A549 (cell line): ENCODE data around the gene CSTPP1. TPM values are rescaled to one million over a fixed set of nuclear protein-coding genes. Genes with fewer than 3 reads are reported as not detected.
A peak's percentile ranks its signal among the peaks of the same experiment; 100 is the strongest.

Experiments used
- ATAC-seq, 2 experiments: fragments of 200-7000 bp in 1 of 2; fragments of >200 bp in 1 of 2; cut with Nextera tagmentation in 1 of 2; cut with Tn5 transposase in 1 of 2; 3 replicates each; pipeline versions ENCODE4 v1.8.0 to v1.9.1; 2018 to 2020; ENCODE audit warnings: mild to moderate bottlenecking in 1 of 2, moderate library complexity in 1 of 2
- CTCF ChIA-PET: fragments of 300-600 bp; sonication (Branson Sonifier 250); formaldehyde crosslinking; extraction: SDS; loops from one replicate; lab custom pipeline; 2021; ENCODE audit warnings: antibody characterized with exemption, inconsistent platforms; lab: Yijun Ruan, JAX
- POLR2A ChIA-PET: fragments of 350-600 bp; formaldehyde crosslinking; extraction: SDS; loops from one replicate; lab custom pipeline; 2021; ENCODE audit warnings: antibody characterized with exemption, inconsistent platforms; lab: Yijun Ruan, JAX
- DNase-seq, 2 experiments: peaks; one replicate each; pipeline versions ENCODE4 v3.0.0 to v3.0.0-alpha.2; 2011 to 2016; ENCODE audit warnings: low read depth in 1 of 2, low spot score in 1 of 2
- FAIRE-seq: peaks from 2 replicates; lab custom pipeline; 2011; peaks lifted over from hg19 to GRCh38; lab: Jason Lieb, UNC
- H3K27ac ChIP-seq, 2 experiments: fragments of >200 bp; sonication (Bioruptor Twin); formaldehyde crosslinking; 3 replicates each; pipeline ENCODE4 v1.5.1; 2016 to 2017
- H3K4me1 ChIP-seq: fragments of >200 bp; sonication (Bioruptor Twin); formaldehyde crosslinking; 3 replicates; pipeline ENCODE4 v1.6.1; 2016
- H3K4me2 ChIP-seq: fragments of >200 bp; sonication (Bioruptor Twin); formaldehyde crosslinking; 3 replicates; pipeline ENCODE4 v1.6.1; 2016
- H3K4me3 ChIP-seq: fragments of >200 bp; sonication (Bioruptor Twin); formaldehyde crosslinking; 3 replicates; pipeline ENCODE4 v1.5.1; 2016
- H3K9me3 ChIP-seq: fragments of >200 bp; sonication (Bioruptor Twin); formaldehyde crosslinking; 3 replicates; pipeline ENCODE4 v1.6.1; 2016
- CBX8 ChIP-seq: fragments of 200-600 bp; sonication (generic); IDR thresholded peaks from 2 replicates; pipeline ENCODE4 v1.6.1; 2016
- CHD4 ChIP-seq: fragments of 200-600 bp; sonication (generic); IDR thresholded peaks from 2 replicates; pipeline ENCODE4 v1.6.1; 2016; ENCODE audit warnings: antibody characterized with exemption, mild to moderate bottlenecking, borderline replicate concordance
- EHMT2 ChIP-seq: fragments of 200-600 bp; sonication (generic); IDR thresholded peaks from 2 replicates; pipeline ENCODE4 v1.6.1; 2016; ENCODE audit warnings: antibody characterized with exemption, low read depth, mild to moderate bottlenecking, moderate library complexity
- FOSL2 ChIP-seq, 2 experiments: fragments of 450-650 bp in 1 of 2; fragments of >200 bp in 1 of 2; sonication (Bioruptor Twin) in 1 of 2; formaldehyde crosslinking; IDR thresholded peaks; 2 replicates each; pipeline versions ENCODE4 v1.5.0 to v1.6.1; 2016 to 2020; ENCODE audit warnings: mild to moderate bottlenecking in 1 of 2, moderate library complexity in 1 of 2
- FOXS1 ChIP-seq: fragments of 250-450 bp; sonication (Bioruptor Pico); IDR thresholded peaks from 2 replicates; pipeline ENCODE4 v1.5.0; 2020; ENCODE audit warnings: mild to moderate bottlenecking, moderate library complexity
- HEYL ChIP-seq: fragments of 250-450 bp; sonication (Bioruptor Pico); IDR thresholded peaks from 2 replicates; pipeline ENCODE4 v1.8.0; 2021; ENCODE audit warnings: mild to moderate bottlenecking, moderate library complexity
- HOXA7 ChIP-seq: fragments of 250-450 bp; sonication (Bioruptor Pico); IDR thresholded peaks from 2 replicates; pipeline ENCODE4 v1.5.0; 2020; ENCODE audit warnings: mild to moderate bottlenecking, moderate library complexity
- HOXB13 ChIP-seq: fragments of 250-450 bp; sonication (Bioruptor Pico); IDR thresholded peaks from 2 replicates; pipeline ENCODE4 v1.5.0; 2020; ENCODE audit warnings: low read depth, mild to moderate bottlenecking, moderate library complexity
- HOXB5 ChIP-seq: fragments of 250-450 bp; sonication (Bioruptor Pico); IDR thresholded peaks from 2 replicates; pipeline ENCODE4 v1.5.0; 2020; ENCODE audit warnings: mild to moderate bottlenecking, moderate library complexity
- JUN ChIP-seq, 2 experiments: fragments of >200 bp; sonication (Bioruptor Twin); formaldehyde crosslinking; IDR thresholded peaks; 2 replicates in 1 of 2; 3 replicates in 1 of 2; pipeline ENCODE4 v1.6.1; 2016 to 2017
- KDM1A ChIP-seq: fragments of 200-600 bp; sonication (generic); IDR thresholded peaks from 2 replicates; pipeline ENCODE4 v1.6.1; 2016; ENCODE audit warnings: low read depth, mild to moderate bottlenecking
- MAFK ChIP-seq: fragments of 450-650 bp; IDR thresholded peaks from 2 replicates; pipeline ENCODE4 v1.6.1; 2014; ENCODE audit not compliant: partially characterized antibody
- MYC ChIP-seq: IDR thresholded peaks from 2 replicates; pipeline ENCODE4 v1.6.1; 2012; ENCODE audit warnings: mild to moderate bottlenecking, inconsistent platforms, low read length, improper control_type of control experiment, borderline replicate concordance
- NFE2L2 ChIP-seq: fragments of 150-350 bp; conservative IDR thresholded peaks from 2 replicates; pipeline ENCODE4 v1.6.1; 2014; ENCODE audit warnings: low read length
- NPAS2 ChIP-seq: fragments of 250-450 bp; sonication (Bioruptor Pico); IDR thresholded peaks from 2 replicates; pipeline ENCODE4 v1.8.0; 2022; ENCODE audit warnings: mild to moderate bottlenecking, moderate library complexity, borderline replicate concordance
- NR3C1 ChIP-seq: fragments of >200 bp; sonication (Bioruptor Twin); formaldehyde crosslinking; IDR thresholded peaks from 3 replicates; pipeline ENCODE4 v1.6.1; 2017
- POLR2A ChIP-seq: IDR thresholded peaks from 2 replicates; pipeline ENCODE4 v1.6.1; 2012; ENCODE audit warnings: mild to moderate bottlenecking, low read length
- RARB ChIP-seq: fragments of 250-450 bp; sonication (Bioruptor Pico); IDR thresholded peaks from 2 replicates; pipeline ENCODE4 v1.8.0; 2021; ENCODE audit warnings: mild to moderate bottlenecking, moderate library complexity
- RFX5 ChIP-seq: fragments of 450-650 bp; IDR thresholded peaks from 2 replicates; pipeline ENCODE4 v1.7.1; 2014; ENCODE audit warnings: antibody characterized with exemption, mild to moderate bottlenecking, moderate library complexity
- SREBF2 ChIP-seq: fragments of 450-650 bp; IDR thresholded peaks from 2 replicates; pipeline ENCODE4 v1.6.1; 2014; ENCODE audit warnings: mild to moderate bottlenecking, moderate library complexity
- TFCP2L1 ChIP-seq: fragments of 250-450 bp; sonication (Bioruptor Pico); IDR thresholded peaks from 2 replicates; pipeline ENCODE4 v1.5.0; 2021; ENCODE audit warnings: mild to moderate bottlenecking
- TP53 ChIP-seq: fragments of 250-450 bp; sonication (Bioruptor Pico); IDR thresholded peaks from 2 replicates; pipeline ENCODE4 v1.5.0; 2021; ENCODE audit warnings: mild to moderate bottlenecking, moderate library complexity
- ZC3H11A ChIP-seq: fragments of 450-650 bp; IDR thresholded peaks from 2 replicates; pipeline ENCODE4 v1.6.1; 2014; ENCODE audit warnings: antibody characterized with exemption, mild to moderate bottlenecking
- ZNF302 ChIP-seq: fragments of 250-450 bp; sonication (Bioruptor Pico); IDR thresholded peaks from 2 replicates; pipeline ENCODE4 v1.9.0; 2021; ENCODE audit warnings: inconsistent platforms, mild to moderate bottlenecking, moderate library complexity
- ZSCAN20 ChIP-seq: fragments of 250-450 bp; sonication (Bioruptor Pico); IDR thresholded peaks from 2 replicates; pipeline ENCODE4 v1.8.0; 2022; ENCODE audit warnings: mild to moderate bottlenecking, moderate library complexity
- WGBS: methylation state at CpG from one replicate; pipeline ENCODE4 v1.1.6; 2017; ENCODE audit errors: missing lambda C conversion rate; 5-methylcytosine and 5-hydroxymethylcytosine counted together
- polyA plus RNA-seq, 4 experiments: library from polyadenylated mRNA; depleted of rRNA in 3 of 4; stranded (reverse); fragments of >200 nt; fragmentation: RNase III in 1 of 4; extraction: RNeasy Plus Mini Kit Qiagen cat#74134 plus additional on column Dnase treatment in 1 of 4; gene quantifications; 2 replicates in 3 of 4; 3 replicates in 1 of 4; pipeline ENCODE4 v1.2.3, GENCODE V29; 2011 to 2017
- TF ChIP-seq, protein P1 (sequence below): fragments of >200 bp; sonication (Bioruptor Twin); formaldehyde crosslinking; IDR thresholded peaks from 2 replicates; pipeline ENCODE4 v1.6.1; 2016
- TF ChIP-seq, protein P2 (sequence below): fragments of 450-650 bp; IDR thresholded peaks from 2 replicates; pipeline ENCODE4 v1.6.1; 2014; ENCODE audit warnings: antibody characterized with exemption
- TF ChIP-seq, protein P3 (sequence below): IDR thresholded peaks from 2 replicates; pipeline ENCODE4 v1.6.1; 2012
- TF ChIP-seq, protein P4 (sequence below): fragments of 250-450 bp; sonication (Bioruptor Pico); IDR thresholded peaks from 2 replicates; pipeline ENCODE4 v1.5.0; 2021; ENCODE audit warnings: mild to moderate bottlenecking, moderate library complexity, borderline replicate concordance
- TF ChIP-seq, protein P5 (sequence below): fragments of 150-350 bp; IDR thresholded peaks from 2 replicates; pipeline ENCODE4 v1.6.1; 2014; ENCODE audit warnings: low read depth, mild to moderate bottlenecking, low read length

The CSTPP1 gene
- polyA plus RNA-seq, 2 of the 4 experiments (the other 2 are of a cell fraction): 31.5 to 34.5 TPM

DNA sequence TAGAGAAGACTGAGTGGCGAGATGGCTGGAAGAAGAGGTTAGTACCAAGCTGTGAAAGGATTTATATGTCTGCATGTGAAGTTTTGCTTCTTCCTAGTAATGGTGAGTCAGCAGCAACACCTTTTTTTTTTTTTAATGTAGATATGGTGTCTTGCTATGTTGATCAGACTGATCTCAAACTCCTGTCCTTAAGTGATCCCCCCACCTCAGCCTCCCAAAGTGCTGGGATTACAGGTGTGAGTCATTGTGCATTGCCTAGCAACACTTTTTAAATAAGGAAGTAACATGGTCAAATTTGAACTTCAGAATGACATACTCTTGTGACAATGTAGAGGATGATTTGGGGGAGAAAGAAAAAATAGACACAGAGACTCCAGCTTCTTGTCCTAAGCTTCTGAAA lies 6.5 kb upstream of the CSTPP1 start:
- H3K4me3 ChIP-seq: no peak overlapping the region
- peaks cover 6% of the 10 kb centered on the region; the same call in 2 of the 3 replicates for H3K9me3 ChIP-seq
- peak overlapping the region; percentile 79 to 86 for H3K27ac ChIP-seq
- ATAC-seq (peak; percentile 85 to 91), DNase-seq (peak; percentile 50 to 91), FAIRE-seq (no peak)
- H3K4me1 ChIP-seq: peaks cover 16% of the 10 kb centered on the region
- ChIA-PET POLR2A (interaction anchor here (0.6 kb wide), 1 partner anchor 266 kb away, joined by 3 read pairs; no protein-coding TSS in a partner anchor), CTCF (interaction anchor here (0.6 to 3.2 kb wide), 4 partner anchors 10 to 926 kb away, joined by 3 to 17 read pairs (median 4); no protein-coding TSS in a partner anchor)
- H3K4me2 ChIP-seq: peak overlapping the region; percentile 64
- no peak for TF ChIP-seq MYC
- peak; percentile 27; the same call in 1 of the 2 replicates for TF ChIP-seq FOSL2 (IDR thresholded peaks at IDR 0.05)
- TF ChIP-seq FOSL2 (CRISPR knock-in tag; IDR thresholded peaks at IDR 0.05): peak; percentile 84
- TF ChIP-seq CBX8: no peak
- TF ChIP-seq, protein P1, sequence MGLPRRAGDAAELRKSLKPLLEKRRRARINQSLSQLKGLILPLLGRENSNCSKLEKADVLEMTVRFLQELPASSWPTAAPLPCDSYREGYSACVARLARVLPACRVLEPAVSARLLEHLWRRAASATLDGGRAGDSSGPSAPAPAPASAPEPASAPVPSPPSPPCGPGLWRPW: no peak
- TF ChIP-seq NFE2L2: peak; percentile 83
- no peak for TF ChIP-seq EHMT2
- TF ChIP-seq MAFK: peak; percentile 92
- WGBS: 77% methylated on average over 1 of the region's 1 CpG

DNA sequence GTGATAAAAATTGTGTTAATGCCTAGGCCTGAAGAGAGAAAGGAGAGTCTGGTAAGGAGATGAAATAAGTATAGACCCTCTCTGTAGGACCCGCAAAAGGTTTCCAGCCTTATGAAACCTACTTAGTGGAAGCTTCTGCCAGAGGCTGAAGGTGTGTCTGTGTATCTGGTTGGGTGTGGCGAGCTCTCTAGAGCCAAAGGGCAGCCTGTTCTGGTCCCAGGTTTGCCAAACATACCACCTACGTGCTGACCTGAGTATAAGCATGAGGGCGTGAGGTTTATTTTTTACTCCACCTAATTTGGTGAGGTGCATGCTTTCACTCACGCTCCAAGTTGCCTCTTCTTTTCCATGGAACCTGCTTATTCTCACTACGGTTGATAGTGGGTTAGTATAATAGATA lies 5.6 kb downstream of the CSTPP1 start:
- H3K9me3 ChIP-seq: no peaks in the 10 kb centered on the region
- H3K4me2 ChIP-seq: no peak overlapping the region
- no peak for DNase-seq
- 82% methylated on average over 6 of the region's 6 CpGs for WGBS
- H3K27ac ChIP-seq: no peak overlapping the region
- TF ChIP-seq, protein P2, sequence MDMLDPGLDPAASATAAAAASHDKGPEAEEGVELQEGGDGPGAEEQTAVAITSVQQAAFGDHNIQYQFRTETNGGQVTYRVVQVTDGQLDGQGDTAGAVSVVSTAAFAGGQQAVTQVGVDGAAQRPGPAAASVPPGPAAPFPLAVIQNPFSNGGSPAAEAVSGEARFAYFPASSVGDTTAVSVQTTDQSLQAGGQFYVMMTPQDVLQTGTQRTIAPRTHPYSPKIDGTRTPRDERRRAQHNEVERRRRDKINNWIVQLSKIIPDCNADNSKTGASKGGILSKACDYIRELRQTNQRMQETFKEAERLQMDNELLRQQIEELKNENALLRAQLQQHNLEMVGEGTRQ: no peak
- no peak for TF ChIP-seq TP53 (CRISPR knock-in tag)
- TF ChIP-seq, protein P3, sequence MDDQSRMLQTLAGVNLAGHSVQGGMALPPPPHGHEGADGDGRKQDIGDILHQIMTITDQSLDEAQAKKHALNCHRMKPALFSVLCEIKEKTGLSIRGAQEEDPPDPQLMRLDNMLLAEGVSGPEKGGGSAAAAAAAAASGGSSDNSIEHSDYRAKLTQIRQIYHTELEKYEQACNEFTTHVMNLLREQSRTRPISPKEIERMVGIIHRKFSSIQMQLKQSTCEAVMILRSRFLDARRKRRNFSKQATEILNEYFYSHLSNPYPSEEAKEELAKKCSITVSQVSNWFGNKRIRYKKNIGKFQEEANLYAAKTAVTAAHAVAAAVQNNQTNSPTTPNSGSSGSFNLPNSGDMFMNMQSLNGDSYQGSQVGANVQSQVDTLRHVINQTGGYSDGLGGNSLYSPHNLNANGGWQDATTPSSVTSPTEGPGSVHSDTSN: no peak
- no peak for TF ChIP-seq HOXB13 (CRISPR knock-in tag)
- no peak for TF ChIP-seq CHD4
- no peak for TF ChIP-seq NPAS2
- TF ChIP-seq ZSCAN20 (CRISPR knock-in tag): no peak
- TF ChIP-seq FOSL2 (IDR thresholded peaks at IDR 0.05): no peak
- no peak for TF ChIP-seq FOSL2 (CRISPR knock-in tag; IDR thresholded peaks at IDR 0.05)
- no peak overlapping the region for H3K4me3 ChIP-seq
- no peak for ATAC-seq
- peaks cover 12% of the 10 kb centered on the region for H3K4me1 ChIP-seq
- FAIRE-seq: no peak
- ChIA-PET CTCF (interaction anchor here (1.2 to 1.4 kb wide), 3 partner anchors 62 to 211 kb away, joined by 3 to 4 read pairs (median 4); no protein-coding TSS in a partner anchor), POLR2A (no interaction called here)

DNA sequence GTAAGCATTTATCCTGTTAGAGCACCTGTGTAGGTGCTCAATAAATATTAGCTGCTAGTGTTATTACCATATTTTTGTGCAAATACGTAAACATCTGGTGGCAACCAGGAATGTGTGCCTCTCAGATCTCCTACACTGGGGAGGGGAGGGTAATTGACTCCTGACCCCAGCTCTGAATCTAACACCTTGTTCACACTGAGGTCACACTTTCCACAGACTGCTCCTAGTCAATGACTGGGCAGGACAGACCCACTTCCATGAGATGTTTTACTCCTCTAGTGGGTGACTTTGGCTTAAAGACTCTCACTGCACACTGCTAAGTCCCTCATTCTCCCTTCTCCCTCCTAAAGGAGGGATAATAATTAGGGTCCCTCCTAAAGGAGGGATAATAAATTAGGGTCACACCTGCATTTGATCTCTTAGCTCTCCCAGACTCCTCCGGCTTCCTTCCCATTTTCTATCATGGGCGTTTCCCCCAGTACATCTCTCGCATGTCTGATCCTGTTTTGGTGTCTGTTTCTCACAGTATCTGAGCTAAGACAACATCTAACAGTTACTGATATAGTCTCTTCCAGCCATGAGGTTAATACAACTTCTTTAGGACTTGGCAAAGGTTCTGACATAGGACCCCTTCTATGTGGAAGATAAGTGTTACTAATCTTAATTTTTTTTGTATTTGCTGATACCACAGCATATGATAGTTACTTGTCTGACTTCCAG lies 8.0 kb downstream of the CSTPP1 start:
- ChIA-PET CTCF (interaction anchor here (0.6 to 1.5 kb wide), 4 partner anchors 102 to 430 kb away, joined by 3 to 5 read pairs (median 3); no protein-coding TSS in a partner anchor), POLR2A (no interaction called here)
- WGBS: 93% methylated on average over 4 of the region's 4 CpGs
- H3K9me3 ChIP-seq: no peaks in the 10 kb centered on the region
- H3K4me2 ChIP-seq: no peak overlapping the region
- peaks cover 28% of the 10 kb centered on the region for H3K4me1 ChIP-seq
- DNase-seq: no peak
- H3K27ac ChIP-seq: no peak overlapping the region
- FAIRE-seq: no peak
- ATAC-seq: no peak; a peak in 1 of 6 replicates
- no peak overlapping the region for H3K4me3 ChIP-seq
- TF ChIP-seq, protein P4, sequence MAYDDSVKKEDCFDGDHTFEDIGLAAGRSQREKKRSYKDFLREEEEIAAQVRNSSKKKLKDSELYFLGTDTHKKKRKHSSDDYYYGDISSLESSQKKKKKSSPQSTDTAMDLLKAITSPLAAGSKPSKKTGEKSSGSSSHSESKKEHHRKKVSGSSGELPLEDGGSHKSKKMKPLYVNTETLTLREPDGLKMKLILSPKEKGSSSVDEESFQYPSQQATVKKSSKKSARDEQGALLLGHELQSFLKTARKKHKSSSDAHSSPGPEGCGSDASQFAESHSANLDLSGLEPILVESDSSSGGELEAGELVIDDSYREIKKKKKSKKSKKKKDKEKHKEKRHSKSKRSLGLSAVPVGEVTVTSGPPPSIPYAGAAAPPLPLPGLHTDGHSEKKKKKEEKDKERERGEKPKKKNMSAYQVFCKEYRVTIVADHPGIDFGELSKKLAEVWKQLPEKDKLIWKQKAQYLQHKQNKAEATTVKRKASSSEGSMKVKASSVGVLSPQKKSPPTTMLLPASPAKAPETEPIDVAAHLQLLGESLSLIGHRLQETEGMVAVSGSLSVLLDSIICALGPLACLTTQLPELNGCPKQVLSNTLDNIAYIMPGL (CRISPR knock-in tag): no peak
- TF ChIP-seq HOXA7 (CRISPR knock-in tag) (no peak), POLR2A (no peak), FOSL2 (IDR thresholded peaks at IDR 0.05) (no peak), FOSL2 (CRISPR knock-in tag; IDR thresholded peaks at IDR 0.05) (no peak), NR3C1 (no peak), MAFK (no peak), RFX5 (no peak), JUN (IDR thresholded peaks at IDR 0.05) (no peak), HOXB5 (CRISPR knock-in tag) (no peak), ZNF302 (CRISPR knock-in tag) (no peak), KDM1A (no peak), SREBF2 (no peak), TFCP2L1 (CRISPR knock-in tag) (no peak), FOXS1 (CRISPR knock-in tag) (no peak), ZC3H11A (no peak), TP53 (CRISPR knock-in tag) (no peak), RARB (no peak), HEYL (CRISPR knock-in tag) (no peak)
- TF ChIP-seq, protein P5, sequence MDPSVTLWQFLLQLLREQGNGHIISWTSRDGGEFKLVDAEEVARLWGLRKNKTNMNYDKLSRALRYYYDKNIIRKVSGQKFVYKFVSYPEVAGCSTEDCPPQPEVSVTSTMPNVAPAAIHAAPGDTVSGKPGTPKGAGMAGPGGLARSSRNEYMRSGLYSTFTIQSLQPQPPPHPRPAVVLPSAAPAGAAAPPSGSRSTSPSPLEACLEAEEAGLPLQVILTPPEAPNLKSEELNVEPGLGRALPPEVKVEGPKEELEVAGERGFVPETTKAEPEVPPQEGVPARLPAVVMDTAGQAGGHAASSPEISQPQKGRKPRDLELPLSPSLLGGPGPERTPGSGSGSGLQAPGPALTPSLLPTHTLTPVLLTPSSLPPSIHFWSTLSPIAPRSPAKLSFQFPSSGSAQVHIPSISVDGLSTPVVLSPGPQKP: no peak
